ENCODE results near the gene BCL11B. TPM values are rescaled to one million over a fixed set of nuclear protein-coding genes. Genes with fewer than 3 reads are reported as not detected.

BCL11B gene
- total and polyA plus RNA-seq, 9 of the 15 experiments (the other 6 are each of a cell fraction or from before 2014, with no cell fraction given), result 0.09 TPM; not detected in 8

GRCh38 chr14:99145307-99145706 is 126.7 kb downstream of the BCL11B start:
- Histone ChIP-seq H3K4me3 (no peak overlapping the region), H3K79me2 (ENCODE audit: control insufficient read depth, insufficient read depth, low read length) (no peaks in the 10 kb centered on the region), H3K4me1 (replicated peaks in 1 of 2; ENCODE audit: control insufficient read depth in 2 of 2, insufficient read depth in 2 of 2, low read length in 2 of 2) (no peaks in the 10 kb centered on the region), H3K9ac (ENCODE audit: insufficient read depth in 1 of 2, low read depth in 2 of 2, low read length in 2 of 2) (no peak overlapping the region), H3K9me1 (ENCODE audit: control insufficient read depth, insufficient read depth, low read length) (no peaks in the 10 kb centered on the region), H2AFZ (ENCODE audit: low read depth, low read length) (no peak overlapping the region), H3K27ac (ENCODE audit: extremely low read depth, low read depth, low read length) (no peak overlapping the region), H3K9me3 (replicated peaks; ENCODE audit: control insufficient read depth, insufficient read depth, low read depth, low read length) (no peaks in the 10 kb centered on the region), H3K36me3 (ENCODE audit: control insufficient read depth, insufficient read depth, low read length) (no peaks in the 10 kb centered on the region), H3K4me2 (ENCODE audit: insufficient read depth, low read length) (no peak overlapping the region), H4K20me1 (replicated peaks; ENCODE audit: control insufficient read depth, insufficient read depth, low read length) (no peaks in the 10 kb centered on the region), H3K27me3 (ENCODE audit: control insufficient read depth in 2 of 2, insufficient read depth in 2 of 2, low read length in 2 of 2) (peaks cover 2 to 9% of the 10 kb centered on the region in 2 experiments; a peak in 3 of 5 replicates)
- intact Hi-C loops (cut with micrococcal nuclease) (no loop called here), in situ Hi-C loops (cut with MboI) (no loop called here)
- ChIA-PET POLR2A (no interaction called here), CTCF (ENCODE audit: low intra/inter-chr PET ratio) (no interaction called here)
- ATAC-seq (no peak), FAIRE-seq (no peak), DNase-seq (ENCODE audit: extremely low read depth in 1 of 4, low spot score in 3 of 4) (no peak)
- WGBS (ENCODE audit: insufficient coverage, low coverage, missing lambda C conversion rate), result 0% methylated on average over 3 of the region's 4 CpGs
- TF ChIP-seq, protein P1, sequence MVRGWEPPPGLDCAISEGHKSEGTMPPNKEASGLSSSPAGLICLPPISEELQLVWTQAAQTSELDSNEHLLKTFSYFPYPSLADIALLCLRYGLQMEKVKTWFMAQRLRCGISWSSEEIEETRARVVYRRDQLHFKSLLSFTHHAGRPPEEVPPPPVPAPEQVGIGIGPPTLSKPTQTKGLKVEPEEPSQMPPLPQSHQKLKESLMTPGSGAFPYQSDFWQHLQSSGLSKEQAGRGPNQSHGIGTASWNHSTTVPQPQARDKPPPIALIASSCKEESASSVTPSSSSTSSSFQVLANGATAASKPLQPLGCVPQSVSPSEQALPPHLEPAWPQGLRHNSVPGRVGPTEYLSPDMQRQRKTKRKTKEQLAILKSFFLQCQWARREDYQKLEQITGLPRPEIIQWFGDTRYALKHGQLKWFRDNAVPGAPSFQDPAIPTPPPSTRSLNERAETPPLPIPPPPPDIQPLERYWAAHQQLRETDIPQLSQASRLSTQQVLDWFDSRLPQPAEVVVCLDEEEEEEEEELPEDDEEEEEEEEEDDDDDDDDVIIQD (CRISPR knock-in tag; IDR thresholded peaks at IDR 0.05), result no peak
- TF ChIP-seq ZNF217 (CRISPR knock-in tag; IDR thresholded peaks at IDR 0.05) (no peak), ZNF184 (CRISPR knock-in tag; IDR thresholded peaks at IDR 0.05) (no peak), CREM (IDR thresholded peaks at IDR 0.05; ENCODE audit: low read depth) (no peak), TAL1 (IDR thresholded peaks at IDR 0.05) (no peak), RBM17 (IDR thresholded peaks at IDR 0.05; ENCODE audit: borderline replicate concordance, low read depth, low read length) (no peak), ZNF3 (CRISPR knock-in tag; IDR thresholded peaks at IDR 0.05) (no peak), ETV5 (CRISPR knock-in tag; IDR thresholded peaks at IDR 0.05; ENCODE audit: low read depth) (no peak), PTTG1 (tag; IDR thresholded peaks at IDR 0.05; ENCODE audit: low read depth) (no peak), ZNF174 (CRISPR knock-in tag; IDR thresholded peaks at IDR 0.05) (no peak), POLR2B (IDR thresholded peaks at IDR 0.05; ENCODE audit: low read depth, partially characterized antibody) (no peak)
- TF ChIP-seq, protein P2, sequence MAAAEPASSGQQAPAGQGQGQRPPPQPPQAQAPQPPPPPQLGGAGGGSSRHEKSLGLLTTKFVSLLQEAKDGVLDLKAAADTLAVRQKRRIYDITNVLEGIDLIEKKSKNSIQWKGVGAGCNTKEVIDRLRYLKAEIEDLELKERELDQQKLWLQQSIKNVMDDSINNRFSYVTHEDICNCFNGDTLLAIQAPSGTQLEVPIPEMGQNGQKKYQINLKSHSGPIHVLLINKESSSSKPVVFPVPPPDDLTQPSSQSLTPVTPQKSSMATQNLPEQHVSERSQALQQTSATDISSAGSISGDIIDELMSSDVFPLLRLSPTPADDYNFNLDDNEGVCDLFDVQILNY (CRISPR knock-in tag; IDR thresholded peaks at IDR 0.05), result no peak
- TF ChIP-seq, protein P3, sequence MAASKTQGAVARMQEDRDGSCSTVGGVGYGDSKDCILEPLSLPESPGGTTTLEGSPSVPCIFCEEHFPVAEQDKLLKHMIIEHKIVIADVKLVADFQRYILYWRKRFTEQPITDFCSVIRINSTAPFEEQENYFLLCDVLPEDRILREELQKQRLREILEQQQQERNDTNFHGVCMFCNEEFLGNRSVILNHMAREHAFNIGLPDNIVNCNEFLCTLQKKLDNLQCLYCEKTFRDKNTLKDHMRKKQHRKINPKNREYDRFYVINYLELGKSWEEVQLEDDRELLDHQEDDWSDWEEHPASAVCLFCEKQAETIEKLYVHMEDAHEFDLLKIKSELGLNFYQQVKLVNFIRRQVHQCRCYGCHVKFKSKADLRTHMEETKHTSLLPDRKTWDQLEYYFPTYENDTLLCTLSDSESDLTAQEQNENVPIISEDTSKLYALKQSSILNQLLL (CRISPR knock-in tag; IDR thresholded peaks at IDR 0.05; ENCODE audit: borderline replicate concordance), result no peak
- no TSS peak for BruUV-seq (replicated peaks)
